K562 (cell line): ENCODE results near the gene PPP1R12B.
"Not testable (repeated sequence)": the region's sequence is repeated elsewhere in the genome, so short reads cannot be mapped to it uniquely, and the experiment has no call there.

Experiments used
- CHD2 ChIP-seq: IDR thresholded peaks from 2 replicates; pipeline ENCODE4 v1.6.1; 2011; ENCODE audit warnings: low read depth, low read length
- EZH2 ChIP-seq: IDR thresholded peaks from 2 replicates; pipeline ENCODE4 v1.6.1; 2012; ENCODE audit warnings: low read depth, mild to moderate bottlenecking, inconsistent platforms, low read length, borderline replicate concordance
- HCFC1 ChIP-seq: IDR thresholded peaks from 2 replicates; pipeline ENCODE4 v1.6.1; 2012; ENCODE audit warnings: low read depth, low read length, improper control_type of control experiment
- KDM5B ChIP-seq: fragments of 200-600 bp; sonication (generic); IDR thresholded peaks from 2 replicates; pipeline ENCODE4 v1.6.1; 2012; ENCODE audit warnings: low read depth, mild to moderate bottlenecking, moderate library complexity, low read length, control low read depth, inconsistent platforms; ENCODE audit not compliant: insufficient replicate concordance
- LARP7 ChIP-seq: fragments of 450-650 bp; IDR thresholded peaks from 2 replicates; pipeline ENCODE4 v1.6.1; 2016
- POLR2AphosphoS5 ChIP-seq: IDR thresholded peaks from 2 replicates; pipeline ENCODE4 v1.6.1; 2011; ENCODE audit warnings: mild to moderate bottlenecking, low read depth, low read length, moderate library complexity; ENCODE audit not compliant: control insufficient read depth, insufficient read depth
- RBM22 ChIP-seq: fragments of 200-400 bp; formaldehyde crosslinking; IDR thresholded peaks from 2 replicates; pipeline ENCODE4 v1.6.1; 2018; ENCODE audit warnings: low read length, low read depth; ENCODE audit not compliant: poor library complexity, severe bottlenecking
- SMAD4 ChIP-seq: fragments of 250-450 bp; sonication (Bioruptor Pico); conservative IDR thresholded peaks from 2 replicates; pipeline ENCODE4 v1.8.0; 2021; ENCODE audit warnings: inconsistent platforms, mild to moderate bottlenecking, moderate library complexity
- SMARCA5 ChIP-seq: fragments of 450-650 bp; IDR thresholded peaks from 2 replicates; pipeline ENCODE4 v1.6.1; 2016
- ZNF316 ChIP-seq: fragments of 450-650 bp; IDR thresholded peaks from 2 replicates; pipeline ENCODE4 v1.6.1; 2016
- ZSCAN29 ChIP-seq: fragments of 450-650 bp; IDR thresholded peaks from 2 replicates; pipeline ENCODE4 v1.6.1; 2017
- TF ChIP-seq, protein P1 (sequence below), 3 experiments: IDR thresholded peaks in 2 of 3; conservative IDR thresholded peaks in 1 of 3; 2 replicates each; pipeline ENCODE4 v1.5.1; 2011 to 2012; ENCODE audit warnings: low read length in 3 of 3, mild to moderate bottlenecking in 3 of 3, control low read depth in 2 of 3, improper control_type of control experiment in 1 of 3, inconsistent platforms in 1 of 3, low read depth in 1 of 3, mixed read lengths in 1 of 3, moderate library complexity in 1 of 3; ENCODE audit not compliant: insufficient read depth in 2 of 3
- TF ChIP-seq, protein P2 (sequence below): sonication (generic); formaldehyde crosslinking; IDR thresholded peaks from 2 replicates; pipeline ENCODE4 v1.8.0; 2023; ENCODE audit warnings: mild to moderate bottlenecking, missing genetic modification reagents
- TF ChIP-seq, protein P3 (sequence below), 2 experiments: IDR thresholded peaks; 2 replicates each; pipeline ENCODE4 v1.6.1; 2012; ENCODE audit warnings: improper control_type of control experiment in 2 of 2, low read depth in 2 of 2, low read length in 2 of 2, borderline replicate concordance in 1 of 2

DNA sequence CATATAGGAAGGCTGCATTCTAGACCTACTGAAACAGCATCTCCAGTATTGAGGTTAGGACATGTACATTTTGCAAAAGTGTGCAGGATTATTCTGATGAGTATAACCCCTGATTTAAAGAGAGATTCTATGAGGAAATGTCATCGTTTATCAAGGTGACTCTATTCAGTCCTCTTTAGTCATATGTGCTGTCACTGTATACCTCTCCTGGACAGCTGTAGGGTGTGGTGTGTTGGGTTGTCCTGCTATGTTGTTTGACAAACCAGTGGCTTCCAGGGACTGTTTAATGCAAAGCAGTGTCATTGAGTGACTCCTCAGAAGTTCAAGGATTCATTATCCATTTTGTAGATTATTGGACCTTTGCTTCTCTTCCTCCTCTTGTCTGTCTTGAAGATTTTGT lies 209.2 kb downstream of the PPP1R12B start:
- not testable (repeated sequence) for TF ChIP-seq CHD2; ZNF316; SMARCA5; KDM5B; ZSCAN29; HCFC1; LARP7; SMAD4 (CRISPR knock-in tag); RBM22; POLR2AphosphoS5; EZH2
- TF ChIP-seq, protein P1, sequence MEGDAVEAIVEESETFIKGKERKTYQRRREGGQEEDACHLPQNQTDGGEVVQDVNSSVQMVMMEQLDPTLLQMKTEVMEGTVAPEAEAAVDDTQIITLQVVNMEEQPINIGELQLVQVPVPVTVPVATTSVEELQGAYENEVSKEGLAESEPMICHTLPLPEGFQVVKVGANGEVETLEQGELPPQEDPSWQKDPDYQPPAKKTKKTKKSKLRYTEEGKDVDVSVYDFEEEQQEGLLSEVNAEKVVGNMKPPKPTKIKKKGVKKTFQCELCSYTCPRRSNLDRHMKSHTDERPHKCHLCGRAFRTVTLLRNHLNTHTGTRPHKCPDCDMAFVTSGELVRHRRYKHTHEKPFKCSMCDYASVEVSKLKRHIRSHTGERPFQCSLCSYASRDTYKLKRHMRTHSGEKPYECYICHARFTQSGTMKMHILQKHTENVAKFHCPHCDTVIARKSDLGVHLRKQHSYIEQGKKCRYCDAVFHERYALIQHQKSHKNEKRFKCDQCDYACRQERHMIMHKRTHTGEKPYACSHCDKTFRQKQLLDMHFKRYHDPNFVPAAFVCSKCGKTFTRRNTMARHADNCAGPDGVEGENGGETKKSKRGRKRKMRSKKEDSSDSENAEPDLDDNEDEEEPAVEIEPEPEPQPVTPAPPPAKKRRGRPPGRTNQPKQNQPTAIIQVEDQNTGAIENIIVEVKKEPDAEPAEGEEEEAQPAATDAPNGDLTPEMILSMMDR (IDR thresholded peaks at IDR 0.05 in 2 of 3, conservative IDR thresholded peaks at IDR 0.05 in 1 of 3; ENCODE audit: insufficient read depth in 2 of 3, low read depth in 1 of 3, low read length in 3 of 3): not testable (repeated sequence)
- TF ChIP-seq, protein P2, sequence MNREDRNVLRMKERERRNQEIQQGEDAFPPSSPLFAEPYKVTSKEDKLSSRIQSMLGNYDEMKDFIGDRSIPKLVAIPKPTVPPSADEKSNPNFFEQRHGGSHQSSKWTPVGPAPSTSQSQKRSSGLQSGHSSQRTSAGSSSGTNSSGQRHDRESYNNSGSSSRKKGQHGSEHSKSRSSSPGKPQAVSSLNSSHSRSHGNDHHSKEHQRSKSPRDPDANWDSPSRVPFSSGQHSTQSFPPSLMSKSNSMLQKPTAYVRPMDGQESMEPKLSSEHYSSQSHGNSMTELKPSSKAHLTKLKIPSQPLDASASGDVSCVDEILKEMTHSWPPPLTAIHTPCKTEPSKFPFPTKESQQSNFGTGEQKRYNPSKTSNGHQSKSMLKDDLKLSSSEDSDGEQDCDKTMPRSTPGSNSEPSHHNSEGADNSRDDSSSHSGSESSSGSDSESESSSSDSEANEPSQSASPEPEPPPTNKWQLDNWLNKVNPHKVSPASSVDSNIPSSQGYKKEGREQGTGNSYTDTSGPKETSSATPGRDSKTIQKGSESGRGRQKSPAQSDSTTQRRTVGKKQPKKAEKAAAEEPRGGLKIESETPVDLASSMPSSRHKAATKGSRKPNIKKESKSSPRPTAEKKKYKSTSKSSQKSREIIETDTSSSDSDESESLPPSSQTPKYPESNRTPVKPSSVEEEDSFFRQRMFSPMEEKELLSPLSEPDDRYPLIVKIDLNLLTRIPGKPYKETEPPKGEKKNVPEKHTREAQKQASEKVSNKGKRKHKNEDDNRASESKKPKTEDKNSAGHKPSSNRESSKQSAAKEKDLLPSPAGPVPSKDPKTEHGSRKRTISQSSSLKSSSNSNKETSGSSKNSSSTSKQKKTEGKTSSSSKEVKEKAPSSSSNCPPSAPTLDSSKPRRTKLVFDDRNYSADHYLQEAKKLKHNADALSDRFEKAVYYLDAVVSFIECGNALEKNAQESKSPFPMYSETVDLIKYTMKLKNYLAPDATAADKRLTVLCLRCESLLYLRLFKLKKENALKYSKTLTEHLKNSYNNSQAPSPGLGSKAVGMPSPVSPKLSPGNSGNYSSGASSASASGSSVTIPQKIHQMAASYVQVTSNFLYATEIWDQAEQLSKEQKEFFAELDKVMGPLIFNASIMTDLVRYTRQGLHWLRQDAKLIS: not testable (repeated sequence)
- TF ChIP-seq, protein P3, sequence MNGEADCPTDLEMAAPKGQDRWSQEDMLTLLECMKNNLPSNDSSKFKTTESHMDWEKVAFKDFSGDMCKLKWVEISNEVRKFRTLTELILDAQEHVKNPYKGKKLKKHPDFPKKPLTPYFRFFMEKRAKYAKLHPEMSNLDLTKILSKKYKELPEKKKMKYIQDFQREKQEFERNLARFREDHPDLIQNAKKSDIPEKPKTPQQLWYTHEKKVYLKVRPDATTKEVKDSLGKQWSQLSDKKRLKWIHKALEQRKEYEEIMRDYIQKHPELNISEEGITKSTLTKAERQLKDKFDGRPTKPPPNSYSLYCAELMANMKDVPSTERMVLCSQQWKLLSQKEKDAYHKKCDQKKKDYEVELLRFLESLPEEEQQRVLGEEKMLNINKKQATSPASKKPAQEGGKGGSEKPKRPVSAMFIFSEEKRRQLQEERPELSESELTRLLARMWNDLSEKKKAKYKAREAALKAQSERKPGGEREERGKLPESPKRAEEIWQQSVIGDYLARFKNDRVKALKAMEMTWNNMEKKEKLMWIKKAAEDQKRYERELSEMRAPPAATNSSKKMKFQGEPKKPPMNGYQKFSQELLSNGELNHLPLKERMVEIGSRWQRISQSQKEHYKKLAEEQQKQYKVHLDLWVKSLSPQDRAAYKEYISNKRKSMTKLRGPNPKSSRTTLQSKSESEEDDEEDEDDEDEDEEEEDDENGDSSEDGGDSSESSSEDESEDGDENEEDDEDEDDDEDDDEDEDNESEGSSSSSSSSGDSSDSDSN (IDR thresholded peaks at IDR 0.05; ENCODE audit: borderline replicate concordance in 1 of 2, low read depth in 2 of 2, low read length in 2 of 2): not testable (repeated sequence)
